ENCODE results near the gene CST9. TPM values are rescaled to one million over a fixed set of nuclear protein-coding genes. Genes with fewer than 3 reads are reported as not detected.

Gene CST9
- total and polyA plus RNA-seq, 5 donors: not detected

GRCh38 chr20:23564927-23565326, 40.8 kb downstream of the CST9 start:
- no peaks in the 10 kb centered on the region for H3K4me1 ChIP-seq (ENCODE audit: control insufficient read depth, insufficient read depth, low read length)
- peaks cover 7% of the 10 kb centered on the region for H3K9me3 ChIP-seq (ENCODE audit: control insufficient read depth, low read length)
- H3K4me3 ChIP-seq (ENCODE audit: low read length): no peak overlapping the region
- intact Hi-C loops (cut with DNase I): no loop called here
- no peaks in the 10 kb centered on the region for H3K27me3 ChIP-seq (ENCODE audit: control insufficient read depth, insufficient read depth)
- no peak for ATAC-seq
- DNase-seq: no peak
- 47% methylated on average over 3 of the region's 3 CpGs for whole genome bisulfite sequencing
- H3K27ac ChIP-seq (ENCODE audit: low read length): no peak overlapping the region

- no peak for DNase-seq
- H3K9me3 ChIP-seq (ENCODE audit: control insufficient read depth, low read length): peaks cover 7% of the 10 kb centered on the region
- intact Hi-C loops (cut with DNase I): no loop called here
These were observed 42.9 kb downstream of the CST9 start for GRCh38 chr20:23562721-23563342.

DNA sequence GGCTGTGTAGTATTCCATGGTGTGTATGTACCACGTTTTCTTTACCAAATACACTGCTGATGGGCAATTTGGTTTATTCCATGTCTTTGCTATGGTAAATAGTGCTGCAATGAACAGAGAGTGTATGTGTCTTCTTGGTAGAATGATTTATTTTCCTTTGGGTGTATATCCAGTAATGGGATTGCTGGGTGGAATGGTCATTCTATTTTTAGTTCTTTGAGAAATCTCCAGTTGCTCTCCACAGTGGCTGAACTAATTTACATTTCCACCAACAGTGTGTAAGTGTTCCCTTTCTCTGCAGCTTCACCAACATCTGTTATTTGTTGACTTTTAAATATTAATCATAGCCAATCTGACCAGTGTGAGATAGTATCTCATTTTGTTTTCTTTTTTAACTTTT, 51.3 kb downstream of the CST9 start:
- no peaks in the 10 kb centered on the region for H3K4me1 ChIP-seq (ENCODE audit: control insufficient read depth, insufficient read depth, low read length)
- ATAC-seq (no peak), DNase-seq (no peak)
- intact Hi-C loops (cut with DNase I): no loop called here
- no peak overlapping the region for H3K4me3 ChIP-seq (ENCODE audit: low read length)
- H3K27me3 ChIP-seq (ENCODE audit: control insufficient read depth, insufficient read depth): no peaks in the 10 kb centered on the region
- no peak overlapping the region for H3K27ac ChIP-seq (ENCODE audit: low read length)
- WGBS: 41% methylated on average over 1 of the region's 1 CpG
- no peaks in the 10 kb centered on the region for H3K9me3 ChIP-seq (ENCODE audit: control insufficient read depth, low read length)

More at GRCh38 chr20:23562721-23563342, 42.9 kb downstream of the CST9 start:
- Histone ChIP-seq H3K27me3 (ENCODE audit: control insufficient read depth, insufficient read depth) (no peaks in the 10 kb centered on the region), H3K4me1 (ENCODE audit: control insufficient read depth, insufficient read depth, low read length) (no peaks in the 10 kb centered on the region), H3K27ac (ENCODE audit: low read length) (no peak overlapping the region), H3K4me3 (ENCODE audit: low read length) (no peak overlapping the region)
- 69% methylated on average over 1 of the region's 1 CpG for WGBS
- ATAC-seq: no peak

Other genes with a start within 250 kb of the CST9 start
- 10 to 100 TPM; 19.1 to 24.8 (median 21.1) TPM for gene GZF1, start 243.7 kb downstream of the CST9 start, total RNA-seq
- gene GZF1, start 243.7 kb downstream of the CST9 start, polyA plus RNA-seq: 10.4 TPM
- 1 to 10 TPM; 6.7 to 8.7 (median 7.8) TPM for gene NAPB, start 184.4 kb downstream of the CST9 start, total RNA-seq
- gene NAPB, start 184.4 kb downstream of the CST9 start, polyA plus RNA-seq: 4.3 TPM
- not detected for gene CSTL1, start 166.2 kb downstream of the CST9 start, total RNA-seq
- not detected for gene CSTL1, start 166.2 kb downstream of the CST9 start, polyA plus RNA-seq
- not detected for gene CST11, start 153.0 kb downstream of the CST9 start, total RNA-seq
- gene CST11, start 153.0 kb downstream of the CST9 start, polyA plus RNA-seq: not detected
- not detected for gene CST8, start 114.8 kb downstream of the CST9 start, total RNA-seq
- gene CST8, start 114.8 kb downstream of the CST9 start, polyA plus RNA-seq: not detected
- gene CST9L, start 37.4 kb downstream of the CST9 start, total RNA-seq: not detected
- gene CST9L, start 37.4 kb downstream of the CST9 start, polyA plus RNA-seq: not detected
- gene CST3, start 32.0 kb upstream of the CST9 start, total RNA-seq: 1,000 to 10,000 TPM in 1 of 4 donors, 100 to 1,000 TPM in 3; 785 to 1,029 (median 931) TPM
- gene CST3, start 32.0 kb upstream of the CST9 start, polyA plus RNA-seq: 1,076 TPM
- not detected for gene CST4, start 83.1 kb upstream of the CST9 start, total RNA-seq
- not detected for gene CST4, start 83.1 kb upstream of the CST9 start, polyA plus RNA-seq
- not detected for gene CST1, start 145.0 kb upstream of the CST9 start, total RNA-seq
- gene CST1, start 145.0 kb upstream of the CST9 start, polyA plus RNA-seq: not detected
- not detected for gene CST2, start 220.8 kb upstream of the CST9 start, total RNA-seq
- gene CST2, start 220.8 kb upstream of the CST9 start, polyA plus RNA-seq: not detected